BLaER1 treated with 17β-estradiol and CSF1 and Interleukin-3, amounts not matched to agents 10 nM and 100 nM (cell line): ENCODE data around the gene GRK5.
A peak's percentile ranks its signal among the peaks of the same experiment; 100 is the strongest.

Experiments used
- H3K27ac ChIP-seq, 11 experiments: shearing (Covaris generic); formaldehyde crosslinking; 2 replicates each; pipeline ENCODE4 v1.8.1; 2022
- H3K27me3 ChIP-seq, 11 experiments: shearing (Covaris generic); formaldehyde crosslinking; 2 replicates each; pipeline ENCODE4 v1.8.1; 2022
- H3K36me3 ChIP-seq, 11 experiments: shearing (Covaris generic); formaldehyde crosslinking; 2 replicates each; pipeline ENCODE4 v1.8.1; 2022
- H3K4me1 ChIP-seq, 10 experiments: shearing (Covaris generic); formaldehyde crosslinking; 2 replicates each; pipeline ENCODE4 v1.8.1; 2022
- H3K4me2 ChIP-seq, 11 experiments: shearing (Covaris generic); formaldehyde crosslinking; 2 replicates each; pipeline ENCODE4 v1.8.1; 2022
- H3K4me3 ChIP-seq, 10 experiments: shearing (Covaris generic); formaldehyde crosslinking; 2 replicates each; pipeline ENCODE4 v1.8.1; 2022
- H3K9ac ChIP-seq, 11 experiments: shearing (Covaris generic); formaldehyde crosslinking; 2 replicates each; pipeline ENCODE4 v1.8.1; 2022
- H3K9me3 ChIP-seq, 11 experiments: shearing (Covaris generic); formaldehyde crosslinking; replicated peaks in 1 of 11; 2 replicates each; pipeline ENCODE4 v1.8.1; 2022
- H4K20me1 ChIP-seq, 11 experiments: shearing (Covaris generic); formaldehyde crosslinking; 2 replicates each; pipeline ENCODE4 v1.8.1; 2022
- Cebpa-rat ChIP-seq, 11 experiments: shearing (Covaris generic); IDR thresholded peaks; 2 replicates each; pipeline ENCODE4 v1.8.1; 2022

Gene GRK5

DNA sequence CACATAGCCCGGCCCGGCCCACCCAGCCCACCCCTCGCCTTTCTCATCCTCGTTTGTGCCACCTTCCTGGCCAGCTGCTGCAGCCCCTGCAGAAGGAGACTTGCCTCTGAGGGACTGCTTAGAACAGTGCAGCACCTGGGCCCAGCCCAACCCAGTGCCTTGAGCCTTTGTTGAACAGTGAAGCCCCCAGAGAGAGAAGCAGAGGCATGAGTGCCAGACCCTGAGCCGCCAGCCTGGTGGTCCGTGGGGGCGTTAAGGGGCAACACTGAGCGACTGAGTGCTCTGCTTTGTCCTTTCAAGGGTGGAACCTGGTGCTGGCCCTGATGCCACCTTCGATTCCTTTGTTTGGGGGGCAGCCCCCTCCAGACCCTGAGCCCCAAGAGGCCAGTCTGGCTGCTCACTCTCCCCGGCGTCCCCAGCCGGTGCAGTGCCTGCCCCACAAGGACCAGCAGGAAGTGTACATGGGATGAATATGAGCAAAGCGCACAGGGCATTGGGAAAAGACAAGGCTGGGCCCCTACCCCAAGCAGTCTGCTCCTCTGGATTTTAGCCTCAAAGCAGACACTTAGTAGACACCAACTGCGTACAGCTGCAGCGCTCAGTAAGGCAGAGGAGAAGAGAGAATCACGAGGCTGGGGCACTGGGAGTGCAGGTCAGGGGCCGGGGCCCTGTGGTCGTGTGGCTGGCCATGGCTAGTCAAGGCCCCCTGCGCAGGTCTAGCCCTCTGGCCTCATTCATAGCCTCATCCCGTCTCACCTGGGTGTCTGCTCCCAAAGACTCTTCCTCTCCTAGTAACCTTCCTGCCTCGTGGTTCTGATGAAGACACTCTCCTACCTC is 239.3 kb downstream of the GRK5 start:
- Histone ChIP-seq H3K36me3 (no peaks in the 10 kb centered on the region), H4K20me1 (peaks cover 0 to 31% (median 9%) of the 10 kb centered on the region in 11 experiments; a peak in 13 of 22 replicates), H3K4me2 (no peak overlapping the region), H3K4me3 (no peak overlapping the region), H3K27me3 (peaks cover 0 to 27% (median 0%) of the 10 kb centered on the region in 11 experiments; a peak in 10 of 22 replicates), H3K4me1 (peaks cover 34 to 77% (median 67%) of the 10 kb centered on the region in 10 experiments), H3K9ac (no peak overlapping the region), H3K27ac (no peak overlapping the region), H3K9me3 (no peaks in the 10 kb centered on the region)
- no peak for TF ChIP-seq Cebpa-rat (IDR thresholded peaks at IDR 0.05)

DNA sequence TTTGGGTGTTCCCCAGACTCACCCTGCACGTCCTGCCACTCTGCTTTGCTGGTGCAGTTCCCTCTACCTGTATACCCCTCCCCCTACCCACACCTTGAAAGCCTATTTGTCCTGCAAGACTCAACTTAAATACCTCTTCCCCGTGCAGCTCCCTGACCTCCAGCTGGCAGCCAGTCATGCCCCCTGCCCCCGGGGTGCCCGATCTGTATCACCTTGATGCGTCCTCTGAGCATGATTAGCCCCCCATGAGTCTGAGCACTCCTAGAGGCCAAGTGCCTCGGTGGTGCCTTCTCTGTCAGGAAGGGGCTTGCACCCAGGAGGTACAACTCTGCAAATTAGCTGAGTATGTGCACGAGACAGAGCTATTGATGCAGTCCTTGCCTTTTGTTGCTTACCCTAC is 240.1 kb downstream of the GRK5 start:
- Histone ChIP-seq H3K36me3 (no peaks in the 10 kb centered on the region), H3K4me1 (peaks cover 26 to 70% (median 60%) of the 10 kb centered on the region in 10 experiments), H3K27me3 (peaks cover 0 to 19% (median 0%) of the 10 kb centered on the region in 11 experiments; a peak in 10 of 22 replicates), H3K27ac (no peak overlapping the region), H4K20me1 (peaks cover 0 to 27% (median 9%) of the 10 kb centered on the region in 11 experiments; a peak in 13 of 22 replicates), H3K4me3 (no peak overlapping the region), H3K9ac (no peak overlapping the region), H3K9me3 (no peaks in the 10 kb centered on the region), H3K4me2 (no peak overlapping the region)
- no peak for TF ChIP-seq Cebpa-rat (IDR thresholded peaks at IDR 0.05)

GRCh38 chr10:119447823-119448546 is 240.6 kb downstream of the GRK5 start:
- Histone ChIP-seq H3K9me3 (no peaks in the 10 kb centered on the region), H3K4me2 (peak overlapping the region in 3 of 11 experiments; percentile 83 to 92 (median 83); a peak in 1 of 22 replicates), H3K9ac (no peak overlapping the region), H3K4me1 (peaks cover 24 to 64% (median 54%) of the 10 kb centered on the region in 10 experiments), H4K20me1 (peaks cover 0 to 23% (median 9%) of the 10 kb centered on the region in 11 experiments; a peak in 13 of 22 replicates), H3K36me3 (no peaks in the 10 kb centered on the region), H3K27me3 (peaks cover 0 to 16% (median 0%) of the 10 kb centered on the region in 11 experiments; a peak in 10 of 22 replicates), H3K4me3 (no peak overlapping the region), H3K27ac (no peak overlapping the region)
- no peak for TF ChIP-seq Cebpa-rat (IDR thresholded peaks at IDR 0.05)

GRCh38 chr10:119448628-119449584 is 241.5 kb downstream of the GRK5 start:
- no peaks in the 10 kb centered on the region for H3K9me3 ChIP-seq
- no peaks in the 10 kb centered on the region for H3K36me3 ChIP-seq
- H3K9ac ChIP-seq = peak overlapping the region in 8 of 11 experiments; percentile 25 to 49 (median 32); a peak in 7 of 22 replicates
- H3K27me3 ChIP-seq = peaks cover 0 to 13% (median 0%) of the 10 kb centered on the region in 11 experiments; a peak in 10 of 22 replicates
- H3K27ac ChIP-seq = peak overlapping the region in 8 of 11 experiments; percentile 55 to 78 (median 66); a peak in 14 of 22 replicates
- no peak overlapping the region for H3K4me3 ChIP-seq
- H4K20me1 ChIP-seq = peaks cover 0 to 18% (median 9%) of the 10 kb centered on the region in 11 experiments; a peak in 13 of 22 replicates
- H3K4me2 ChIP-seq = peak overlapping the region; percentile 73 to 92 (median 83)
- TF ChIP-seq Cebpa-rat (IDR thresholded peaks at IDR 0.05) = no peak
- peaks cover 24 to 59% (median 52%) of the 10 kb centered on the region in 10 experiments for H3K4me1 ChIP-seq

DNA sequence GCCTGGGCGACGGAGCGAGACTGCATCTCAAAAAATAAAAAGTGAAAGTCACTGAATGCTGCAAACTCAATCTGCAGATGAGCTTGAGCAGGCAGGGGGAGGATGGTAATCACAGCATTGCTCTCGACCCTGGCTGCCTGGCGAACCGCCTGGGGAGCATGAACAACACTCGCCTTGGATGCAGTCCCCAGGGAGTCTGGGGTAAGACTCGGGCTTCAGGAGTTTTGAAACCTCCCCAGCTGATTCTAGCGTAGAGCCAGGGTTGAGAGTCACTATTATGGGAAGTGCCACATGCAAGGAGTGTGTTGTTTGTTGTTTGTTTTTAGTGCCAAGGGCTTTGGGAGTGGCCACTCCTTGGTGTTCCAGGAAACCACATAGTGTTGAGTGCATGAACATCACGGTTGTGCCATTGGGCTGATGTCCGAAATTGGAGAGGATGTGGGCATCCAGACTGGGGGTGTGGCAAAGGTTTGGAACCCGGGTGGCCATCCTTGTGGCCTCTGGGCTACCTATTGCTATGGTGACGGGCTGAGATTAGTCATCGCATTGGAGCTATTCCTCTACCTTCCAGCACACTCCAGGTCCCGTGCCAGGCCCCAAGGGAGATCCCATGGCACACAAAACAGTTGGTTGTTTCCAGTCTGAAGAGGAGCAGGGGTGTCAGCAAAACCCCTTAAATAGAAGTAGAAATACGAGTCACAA is 242.5 kb downstream of the GRK5 start:
- peak in 9 of 11 experiments; percentile 18 to 93 (median 82); a peak in 17 of 22 replicates for TF ChIP-seq Cebpa-rat (IDR thresholded peaks at IDR 0.05)

DNA sequence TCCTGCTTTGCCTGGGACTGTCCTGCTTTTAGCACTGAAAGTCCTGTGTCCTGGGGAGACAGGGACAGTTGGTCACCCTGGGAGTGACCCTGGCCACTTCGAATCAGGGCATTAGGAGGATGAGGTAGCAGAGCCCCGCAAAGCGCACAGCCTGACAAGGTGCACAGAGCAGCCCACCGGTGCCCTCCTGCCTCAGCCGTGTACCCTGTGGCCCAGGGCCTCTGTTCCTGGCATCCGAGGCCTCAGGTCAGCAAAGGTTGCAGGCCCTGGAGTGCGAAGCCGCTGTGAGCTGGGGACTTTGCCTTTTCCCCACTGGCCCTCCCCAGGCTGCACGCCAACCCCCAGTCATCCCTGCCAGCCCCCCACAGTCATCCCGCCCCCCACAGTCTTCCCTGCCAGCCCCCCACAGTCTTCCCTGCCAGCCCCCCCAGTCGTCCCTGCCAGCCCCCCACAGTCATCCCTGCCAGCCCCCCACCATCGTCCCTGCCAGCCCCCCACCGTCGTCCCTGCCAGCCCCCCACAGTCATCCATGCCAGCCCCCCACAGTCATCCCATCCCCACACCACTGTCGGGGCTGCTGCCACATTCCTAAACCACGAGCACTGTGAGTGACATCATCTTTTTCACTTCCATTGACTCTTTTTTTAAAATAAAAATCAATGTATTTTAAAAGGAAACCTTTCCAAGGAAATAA is 243.4 kb downstream of the GRK5 start:
- Histone ChIP-seq H3K4me2 (peak overlapping the region; percentile 73 to 92 (median 83)), H3K27ac (peak overlapping the region in 10 of 11 experiments; percentile 12 to 78 (median 74); a peak in 19 of 22 replicates), H3K27me3 (peaks cover 0 to 1% (median 0%) of the 10 kb centered on the region in 11 experiments; a peak in 1 of 22 replicates), H3K4me3 (no peak overlapping the region), H3K36me3 (no peaks in the 10 kb centered on the region), H3K9ac (peak overlapping the region in 10 of 11 experiments; percentile 9 to 55 (median 44); a peak in 15 of 22 replicates), H3K9me3 (no peaks in the 10 kb centered on the region), H4K20me1 (peaks cover 0 to 2% (median 0%) of the 10 kb centered on the region in 11 experiments; a peak in 4 of 22 replicates), H3K4me1 (peaks cover 18 to 46% (median 39%) of the 10 kb centered on the region in 10 experiments)
- TF ChIP-seq Cebpa-rat (IDR thresholded peaks at IDR 0.05) = no peak

More for the DNA sequence above, 242.5 kb downstream of the GRK5 start:
- H3K9ac ChIP-seq = peak overlapping the region in 10 of 11 experiments; percentile 9 to 55 (median 44); a peak in 15 of 22 replicates
- peaks cover 16 to 49% (median 42%) of the 10 kb centered on the region in 10 experiments for H3K4me1 ChIP-seq
- peak overlapping the region; percentile 73 to 92 (median 83) for H3K4me2 ChIP-seq
- H3K36me3 ChIP-seq = no peaks in the 10 kb centered on the region
- peak overlapping the region in 10 of 11 experiments; percentile 12 to 78 (median 74); a peak in 19 of 22 replicates for H3K27ac ChIP-seq
- H3K4me3 ChIP-seq = peak overlapping the region in 2 of 10 experiments; percentile 1 to 37; a peak in 3 of 20 replicates
- peaks cover 0 to 10% (median 3%) of the 10 kb centered on the region in 11 experiments; a peak in 12 of 22 replicates for H4K20me1 ChIP-seq
- H3K9me3 ChIP-seq = no peaks in the 10 kb centered on the region
- H3K27me3 ChIP-seq = peaks cover 0 to 3% (median 0%) of the 10 kb centered on the region in 11 experiments; a peak in 9 of 22 replicates
